AG09309 (cell line): ENCODE measurements around the gene SHISA5.

Source experiments
- DNase-seq: peaks from one replicate; pipeline ENCODE4 v3.0.0-alpha.2; 2010; ENCODE audit warnings: low read depth
- H3K4me3 ChIP-seq: 2 replicates; pipeline ENCODE4 v1.5.1; 2011; ENCODE audit warnings: mild to moderate bottlenecking, low read depth, low read length, moderate library complexity; ENCODE audit not compliant: control insufficient read depth
- CTCF ChIP-seq: IDR thresholded peaks from 2 replicates; pipeline ENCODE4 v1.5.1; 2011; ENCODE audit warnings: mild to moderate bottlenecking, low read depth, low read length, inconsistent platforms; ENCODE audit not compliant: insufficient read depth, control insufficient read depth; ENCODE audit errors: missing control alignments

SHISA5 gene

GRCh38 chr3:48422681-48423080 is 81.3 kb downstream of the SHISA5 start:
- no peak for TF ChIP-seq CTCF
- no peak for DNase-seq

GRCh38 chr3:48422272-48422671 is 81.7 kb downstream of the SHISA5 start:
- no peak overlapping the region for H3K4me3 ChIP-seq
- no peak for DNase-seq
- no peak for TF ChIP-seq CTCF

More at GRCh38 chr3:48422681-48423080, 81.3 kb downstream of the SHISA5 start:
- H3K4me3 ChIP-seq: no peak overlapping the region

- TF ChIP-seq CTCF: no peak
- no peak for DNase-seq
- no peak overlapping the region for H3K4me3 ChIP-seq
Measured at GRCh38 chr3:48420561-48420960, 83.4 kb downstream of the SHISA5 start.

GRCh38 chr3:48419597-48419996 is 84.4 kb downstream of the SHISA5 start:
- no peak overlapping the region for H3K4me3 ChIP-seq
- no peak for TF ChIP-seq CTCF
- no peak for DNase-seq

- no peak overlapping the region for H3K4me3 ChIP-seq
- TF ChIP-seq CTCF: no peak
- no peak for DNase-seq
Measured at GRCh38 chr3:48419149-48419548, 84.8 kb downstream of the SHISA5 start.

- no peak for TF ChIP-seq CTCF
- DNase-seq: no peak
- H3K4me3 ChIP-seq: no peak overlapping the region
Measured at GRCh38 chr3:48418651-48419050, 85.3 kb downstream of the SHISA5 start.

GRCh38 chr3:48418140-48418539 is 85.8 kb downstream of the SHISA5 start:
- no peak for DNase-seq
- TF ChIP-seq CTCF: no peak
- no peak overlapping the region for H3K4me3 ChIP-seq
